ENCODE measurements around the gene BET1L.
"Not testable (repeated sequence)": the region's sequence is repeated elsewhere in the genome, so short reads cannot be mapped to it uniquely, and the experiment has no call there.

- TF ChIP-seq TAF1 (IDR thresholded peaks at IDR 0.05; ENCODE audit: borderline replicate concordance, low read depth, low read length); USF2 (IDR thresholded peaks at IDR 0.05; ENCODE audit: borderline replicate concordance, low read depth, low read length); CTCF (IDR thresholded peaks at IDR 0.05); MAX (IDR thresholded peaks at IDR 0.05; ENCODE audit: low read depth); GABPA (IDR thresholded peaks at IDR 0.05; ENCODE audit: low read depth): not testable (repeated sequence)
These were observed 14.5 kb downstream of the BET1L start, which contains the start of gene SCGB1C1 for GRCh38 chr11:192674-193128.
